ENCODE measurements around the gene PITPNM3.

Gene PITPNM3

DNA sequence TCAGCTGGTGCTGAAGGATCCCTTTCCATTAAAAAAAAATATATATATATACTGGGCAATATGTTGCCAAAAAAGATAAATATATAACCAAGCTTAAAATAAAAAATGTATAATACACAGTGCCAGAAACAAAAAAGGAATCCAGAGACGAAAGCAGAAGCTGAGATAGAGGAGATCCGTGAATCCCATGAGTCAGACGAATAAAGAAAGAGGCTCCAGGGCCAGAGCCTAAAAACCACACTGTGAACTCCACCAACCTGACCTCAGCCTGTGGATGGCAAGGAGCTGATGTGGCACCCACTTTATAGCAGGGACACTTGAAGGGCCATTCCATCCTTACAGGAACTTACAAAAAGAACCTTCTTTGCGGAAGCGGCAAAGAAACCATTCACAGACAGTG lies 34.8 kb downstream of the PITPNM3 start:
- TF ChIP-seq, protein P1, sequence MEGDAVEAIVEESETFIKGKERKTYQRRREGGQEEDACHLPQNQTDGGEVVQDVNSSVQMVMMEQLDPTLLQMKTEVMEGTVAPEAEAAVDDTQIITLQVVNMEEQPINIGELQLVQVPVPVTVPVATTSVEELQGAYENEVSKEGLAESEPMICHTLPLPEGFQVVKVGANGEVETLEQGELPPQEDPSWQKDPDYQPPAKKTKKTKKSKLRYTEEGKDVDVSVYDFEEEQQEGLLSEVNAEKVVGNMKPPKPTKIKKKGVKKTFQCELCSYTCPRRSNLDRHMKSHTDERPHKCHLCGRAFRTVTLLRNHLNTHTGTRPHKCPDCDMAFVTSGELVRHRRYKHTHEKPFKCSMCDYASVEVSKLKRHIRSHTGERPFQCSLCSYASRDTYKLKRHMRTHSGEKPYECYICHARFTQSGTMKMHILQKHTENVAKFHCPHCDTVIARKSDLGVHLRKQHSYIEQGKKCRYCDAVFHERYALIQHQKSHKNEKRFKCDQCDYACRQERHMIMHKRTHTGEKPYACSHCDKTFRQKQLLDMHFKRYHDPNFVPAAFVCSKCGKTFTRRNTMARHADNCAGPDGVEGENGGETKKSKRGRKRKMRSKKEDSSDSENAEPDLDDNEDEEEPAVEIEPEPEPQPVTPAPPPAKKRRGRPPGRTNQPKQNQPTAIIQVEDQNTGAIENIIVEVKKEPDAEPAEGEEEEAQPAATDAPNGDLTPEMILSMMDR (IDR thresholded peaks at IDR 0.05; ENCODE audit: insufficient read depth, low read length, missing control alignments): no peak
- ChIA-PET CTCF (interaction anchor here (2.1 kb wide), 1 partner anchor 49 kb away, joined by 6 read pairs; no protein-coding TSS in a partner anchor), POLR2A (no interaction called here)
- no peak for DNase-seq (ENCODE audit: low read depth, low spot score)
- no peak overlapping the region for H3K4me3 ChIP-seq (ENCODE audit: low read depth, low read length)

DNA sequence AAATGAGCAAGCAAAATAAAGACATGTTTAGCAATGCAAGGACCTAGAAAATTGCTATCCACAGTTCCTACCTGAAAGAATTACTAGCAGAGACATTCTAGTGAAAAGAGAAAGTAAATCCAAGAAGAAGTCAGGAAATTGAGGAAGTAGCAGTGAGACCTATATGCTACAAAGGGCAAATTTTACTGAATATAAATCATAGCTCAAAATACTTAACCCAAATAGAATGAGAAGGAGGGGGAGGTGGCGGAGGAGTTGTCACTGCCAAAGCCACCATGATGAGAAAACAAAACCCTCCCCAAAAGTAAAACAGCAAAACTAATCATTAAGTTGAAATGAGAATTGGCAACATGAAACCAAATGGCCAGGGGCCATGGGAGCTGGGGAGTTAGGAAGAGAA lies 39.3 kb downstream of the PITPNM3 start:
- CTCF ChIA-PET: interaction anchor here (1.9 kb wide), 1 partner anchor 44 kb away, joined by 5 read pairs; no protein-coding TSS in a partner anchor
- POLR2A ChIA-PET: no interaction called here

DNA sequence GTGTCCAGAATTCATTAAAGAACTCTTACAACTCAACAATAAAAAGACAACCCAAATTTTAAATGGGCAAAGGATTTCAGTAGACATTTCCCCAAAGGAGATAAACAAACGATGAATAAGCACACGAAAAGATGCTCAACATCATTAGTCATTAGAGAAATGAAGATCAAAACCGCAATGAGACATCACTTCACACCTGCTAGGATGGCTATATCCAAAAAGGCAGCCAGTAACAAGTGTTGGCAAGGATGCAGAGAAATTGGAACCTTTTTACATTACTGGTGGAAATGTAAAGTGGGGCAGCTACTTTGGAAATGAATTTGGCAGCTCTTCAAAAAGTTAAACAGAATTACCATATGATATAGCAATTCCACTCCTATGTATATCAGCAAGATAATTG lies 42.0 kb downstream of the PITPNM3 start:
- TF ChIP-seq, protein P1 (IDR thresholded peaks at IDR 0.05; ENCODE audit: insufficient read depth, low read length, missing control alignments): no peak
- no peak overlapping the region for H3K4me3 ChIP-seq (ENCODE audit: low read depth, low read length)
- no peak for DNase-seq (ENCODE audit: low read depth, low spot score)
- ChIA-PET POLR2A (no interaction called here), CTCF (interaction anchor here (0.7 kb wide), 1 partner anchor 76 kb away, joined by 3 read pairs; no protein-coding TSS in a partner anchor)

More for the DNA sequence above, 39.3 kb downstream of the PITPNM3 start:
- no peak overlapping the region for H3K4me3 ChIP-seq (ENCODE audit: low read depth, low read length)
- TF ChIP-seq, protein P1 (IDR thresholded peaks at IDR 0.05; ENCODE audit: insufficient read depth, low read length, missing control alignments): no peak
- DNase-seq (ENCODE audit: low read depth, low spot score): no peak

DNA sequence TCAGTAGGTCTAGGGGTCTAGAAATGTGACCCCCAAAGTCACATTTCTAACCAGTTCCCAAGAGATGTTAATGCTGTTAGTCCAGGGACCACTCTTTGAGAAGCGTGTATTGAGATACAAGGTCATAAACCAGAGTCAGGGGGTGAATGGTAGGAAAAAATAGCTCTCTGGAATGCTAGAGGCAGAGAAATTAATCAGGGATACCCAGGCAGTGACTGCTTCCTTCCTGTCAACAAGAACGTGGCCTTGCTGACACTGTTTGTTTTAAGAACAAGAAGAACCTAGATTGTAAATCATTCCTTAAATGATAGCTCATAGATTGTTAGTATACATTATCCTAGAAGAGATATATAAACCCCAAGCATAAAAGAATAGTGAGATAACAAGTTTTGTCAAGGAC lies 43.8 kb downstream of the PITPNM3 start:
- no peak overlapping the region for H3K4me3 ChIP-seq (ENCODE audit: low read depth, low read length)
- POLR2A ChIA-PET: no interaction called here
- TF ChIP-seq, protein P1 (IDR thresholded peaks at IDR 0.05; ENCODE audit: insufficient read depth, low read length, missing control alignments): no peak
- DNase-seq (ENCODE audit: low read depth, low spot score): no peak
- CTCF ChIA-PET: interaction anchor here (1.2 to 1.7 kb wide), 2 partner anchors 39 to 43 kb away, joined by 3 read pairs; no protein-coding TSS in a partner anchor

DNA sequence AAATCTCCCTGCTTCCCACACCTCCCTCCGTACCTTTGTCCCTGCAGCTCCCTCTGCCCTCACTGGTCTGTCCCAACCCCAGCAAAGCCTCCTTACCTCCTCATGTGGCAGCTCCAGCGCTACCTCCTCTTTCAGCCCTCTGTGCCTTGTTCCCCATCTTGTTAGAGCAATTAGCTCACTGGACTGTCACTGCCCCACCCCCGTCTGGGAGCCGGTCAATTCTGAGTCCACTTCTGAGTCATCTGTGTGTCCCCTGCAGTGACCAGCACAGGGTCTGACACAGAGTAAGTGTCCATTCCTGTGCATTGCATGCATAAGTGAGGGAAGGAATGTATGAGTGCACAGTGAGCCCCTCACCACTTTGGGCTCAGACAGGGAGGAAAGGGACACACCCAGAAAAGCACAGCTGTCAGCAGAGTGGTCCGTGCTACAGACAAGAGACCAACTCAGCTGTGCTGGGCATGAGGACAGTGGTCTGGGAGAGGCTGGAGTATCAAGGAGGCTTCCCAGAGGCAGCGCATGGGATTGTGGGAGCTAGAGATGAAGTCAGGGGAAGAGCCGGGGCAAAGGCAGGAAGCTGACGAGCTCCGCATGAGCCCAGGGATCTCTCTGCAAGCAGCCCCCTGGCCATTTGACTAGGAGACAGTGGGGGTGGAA lies 45.9 kb downstream of the PITPNM3 start:
- no peak for DNase-seq (ENCODE audit: low read depth, low spot score)
- no peak overlapping the region for H3K4me3 ChIP-seq (ENCODE audit: low read depth, low read length)
- POLR2A ChIA-PET: no interaction called here
- TF ChIP-seq, protein P1 (IDR thresholded peaks at IDR 0.05; ENCODE audit: insufficient read depth, low read length, missing control alignments): no peak
- CTCF ChIA-PET: interaction anchor here (1.5 to 2.1 kb wide), 2 partner anchors 37 to 38 kb away, joined by 3 to 9 read pairs; no protein-coding TSS in a partner anchor

DNA sequence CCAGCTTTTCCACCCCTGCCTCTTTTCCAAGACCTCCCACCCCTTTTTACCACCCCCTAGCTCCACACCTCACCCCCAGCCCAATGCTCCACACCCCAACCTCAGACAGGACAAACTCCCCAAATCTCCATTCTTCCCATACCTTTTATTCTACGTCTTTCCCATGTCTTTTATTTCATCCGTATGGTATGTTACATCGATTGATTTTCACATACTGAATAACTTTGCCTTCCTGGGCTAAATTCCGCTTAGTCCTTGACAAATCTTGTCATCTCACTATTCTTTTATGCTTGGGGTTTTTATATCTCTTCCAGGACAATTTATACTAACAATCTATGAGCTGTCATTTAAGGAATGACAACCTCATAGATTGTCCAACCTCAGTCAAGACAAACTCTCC lies 46.4 kb downstream of the PITPNM3 start:
- ChIA-PET POLR2A (interaction anchor here (1.0 kb wide), 1 partner anchor 14 kb away, joined by 3 read pairs; no protein-coding TSS in a partner anchor), CTCF (interaction anchor here (1.5 to 2.1 kb wide), 2 partner anchors 37 to 38 kb away, joined by 3 to 9 read pairs; no protein-coding TSS in a partner anchor)
- no peak for DNase-seq (ENCODE audit: low read depth, low spot score)
- no peak overlapping the region for H3K4me3 ChIP-seq (ENCODE audit: low read depth, low read length)
- TF ChIP-seq, protein P1 (IDR thresholded peaks at IDR 0.05; ENCODE audit: insufficient read depth, low read length, missing control alignments): no peak
